GM21423 (cell line): ENCODE measurements around the gene MYCL.
"Not testable (repeated sequence)": the region's sequence is repeated elsewhere in the genome, so short reads cannot be mapped to it uniquely, and the experiment has no call there.

Experiments used
- ATAC-seq: cut with Tn5 transposase; IDR thresholded peaks from one replicate; pipeline ENCODE4 v1.9.1; 2021; ENCODE audit warnings: mild to moderate bottlenecking, moderate library complexity; ENCODE audit not compliant: unreplicated experiment

Gene MYCL

DNA sequence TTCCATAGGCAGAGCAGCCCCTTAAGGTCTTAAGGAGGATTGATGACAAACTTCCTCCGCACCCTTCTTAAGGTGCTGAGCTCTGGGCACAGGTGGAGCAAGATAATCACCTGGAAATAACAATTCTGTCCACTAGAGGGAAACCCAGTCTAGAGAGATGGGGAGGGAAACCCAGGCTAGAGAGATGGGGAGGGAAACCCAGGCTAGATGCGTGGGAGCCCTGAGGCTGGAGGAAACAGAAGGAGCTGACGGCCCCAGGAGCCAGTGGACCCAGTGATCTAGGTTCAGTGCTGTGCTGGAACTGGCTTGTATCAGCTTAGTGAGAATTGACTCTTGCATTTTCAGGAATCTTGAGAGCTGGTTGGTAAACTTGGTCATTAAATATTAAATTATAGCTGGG, 17.8 kb upstream of the MYCL start:
- ATAC-seq = no peak

DNA sequence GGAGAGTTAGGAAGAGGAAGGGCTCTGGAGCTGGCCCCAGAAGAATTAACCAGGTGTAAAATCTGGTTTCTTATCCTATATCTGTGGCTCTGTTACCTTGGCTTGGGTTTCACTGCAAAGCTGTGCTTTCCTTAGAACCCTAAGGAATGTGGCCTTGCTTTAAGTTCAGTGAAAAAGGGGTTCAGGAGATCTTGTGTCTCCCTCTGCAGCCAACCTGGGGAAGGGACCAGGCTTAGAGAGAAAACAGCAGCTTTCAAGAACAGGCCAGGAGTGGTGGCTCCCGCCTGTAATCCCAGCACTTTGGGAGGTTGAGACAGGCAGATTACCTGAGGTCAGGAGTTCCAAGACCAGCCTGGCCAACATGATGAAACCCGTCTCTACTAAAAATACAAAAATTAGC, 16.1 kb upstream of the MYCL start:
- no peak for ATAC-seq

- no peak for ATAC-seq
Measured at GRCh38 chr1:39915499-39916129, 13.9 kb upstream of the MYCL start.

GRCh38 chr1:39913136-39913535, 11.4 kb upstream of the MYCL start:
- not testable (repeated sequence) for ATAC-seq

DNA sequence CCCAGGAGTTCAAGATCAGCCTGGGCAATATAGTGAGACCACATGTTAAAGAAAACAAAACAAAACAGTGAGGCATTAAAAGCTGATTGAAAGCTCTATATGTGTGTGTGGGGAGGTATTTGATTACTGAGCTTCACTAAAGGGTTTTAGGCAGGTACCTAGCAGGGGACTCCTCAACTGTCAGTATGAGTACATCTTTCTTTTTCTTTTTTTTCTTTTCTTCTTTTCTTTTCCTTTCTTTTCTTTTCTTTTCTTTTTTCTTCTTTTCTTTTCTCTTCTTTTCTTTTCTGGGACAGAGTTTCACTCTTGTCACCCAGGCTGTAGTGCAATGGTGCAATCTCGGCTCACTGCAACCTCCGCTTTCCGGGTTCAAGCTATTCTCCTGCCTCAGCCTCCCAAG, 8.5 kb upstream of the MYCL start:
- ATAC-seq = no peak

GRCh38 chr1:39908534-39908933, 6.8 kb upstream of the MYCL start:
- no peak for ATAC-seq

GRCh38 chr1:39907528-39908453, 6.1 kb upstream of the MYCL start:
- no peak for ATAC-seq

GRCh38 chr1:39905172-39905571, 3.5 kb upstream of the MYCL start:
- ATAC-seq = no peak

DNA sequence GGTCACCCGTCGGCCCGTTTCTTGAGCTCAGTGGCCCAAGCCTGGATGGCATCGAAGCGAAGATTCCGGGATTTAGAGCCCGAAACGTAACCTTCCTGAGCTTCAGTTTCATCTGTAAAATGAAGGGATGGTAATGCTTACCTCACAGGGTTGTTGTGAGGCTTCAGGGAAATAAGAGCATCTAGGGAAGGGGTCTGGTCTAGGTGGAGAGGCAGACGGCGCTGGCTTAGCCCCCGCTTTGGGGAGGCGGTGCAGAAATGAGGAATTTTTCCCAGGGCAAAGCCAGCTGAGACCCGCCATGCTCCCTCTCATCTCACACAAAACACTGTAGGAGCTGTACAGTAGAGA, 717 bp upstream of the MYCL start:
- ATAC-seq = no peak

GRCh38 chr1:39901464-39901713, 328 bp downstream of the MYCL start:
- ATAC-seq = no peak

DNA sequence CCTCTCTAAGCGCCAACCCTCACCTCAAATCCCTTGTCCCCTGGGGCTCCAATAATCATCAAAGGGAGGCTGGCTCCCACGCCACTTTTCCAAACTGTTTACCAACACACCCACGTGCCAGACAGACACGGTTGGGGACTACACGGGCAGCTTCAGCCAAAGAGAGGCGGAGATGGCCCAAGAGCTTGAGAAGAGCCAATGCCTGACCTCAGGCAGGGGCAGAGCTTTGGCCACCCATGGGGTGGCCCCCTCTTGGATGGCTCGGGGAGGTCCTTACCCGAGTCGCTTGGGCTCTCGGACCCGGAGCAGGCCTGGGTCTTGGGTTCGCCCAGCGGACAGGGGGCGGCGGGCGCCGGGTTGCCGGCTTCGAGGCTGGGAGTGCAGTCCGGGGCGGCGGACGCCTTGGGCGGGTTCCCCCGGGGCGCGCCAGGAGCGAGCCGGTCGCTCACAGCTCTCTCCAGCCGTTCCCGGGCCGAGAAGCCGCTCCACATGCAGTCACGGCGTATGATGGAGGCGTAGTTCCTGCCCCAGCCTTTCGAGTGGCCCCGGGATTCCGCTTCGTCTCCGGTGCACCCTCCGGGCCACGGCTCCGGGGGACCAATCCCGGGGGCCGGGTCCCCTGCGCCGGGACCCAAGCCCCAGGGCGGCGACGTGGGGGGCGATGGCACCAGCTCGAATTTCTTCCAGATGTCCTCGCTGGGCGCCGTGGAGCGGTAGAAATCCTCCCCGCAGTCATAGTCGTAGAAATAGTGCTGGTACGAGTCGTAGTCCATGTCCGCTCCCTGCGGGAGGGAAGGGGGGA, 854 bp downstream of the MYCL start:
- peak; percentile 7 for ATAC-seq

- no peak for ATAC-seq
Measured at GRCh38 chr1:39899611-39900538, 1.8 kb downstream of the MYCL start.

- ATAC-seq = no peak
Measured at GRCh38 chr1:39898648-39899603, 2.8 kb downstream of the MYCL start.

DNA sequence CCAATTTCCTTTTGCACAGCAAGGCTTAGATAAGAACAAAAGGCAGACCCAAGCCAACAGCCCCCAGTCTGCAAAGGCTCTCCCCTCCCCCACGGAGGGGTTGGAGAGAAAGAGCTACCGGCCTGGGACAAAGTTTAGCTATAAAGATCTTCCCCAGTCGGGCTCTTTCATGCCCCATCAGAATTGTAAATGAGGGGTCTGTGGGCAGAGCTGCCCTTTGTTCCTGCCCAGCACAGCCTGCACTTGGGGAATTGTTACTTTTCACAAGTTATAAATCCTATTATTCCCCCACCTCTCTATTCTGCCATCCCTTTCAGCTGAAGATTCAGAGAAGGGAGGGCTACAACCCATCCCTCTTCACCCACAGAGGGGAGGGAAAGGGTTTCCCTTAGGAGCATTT, 3.5 kb downstream of the MYCL start:
- no peak for ATAC-seq

DNA sequence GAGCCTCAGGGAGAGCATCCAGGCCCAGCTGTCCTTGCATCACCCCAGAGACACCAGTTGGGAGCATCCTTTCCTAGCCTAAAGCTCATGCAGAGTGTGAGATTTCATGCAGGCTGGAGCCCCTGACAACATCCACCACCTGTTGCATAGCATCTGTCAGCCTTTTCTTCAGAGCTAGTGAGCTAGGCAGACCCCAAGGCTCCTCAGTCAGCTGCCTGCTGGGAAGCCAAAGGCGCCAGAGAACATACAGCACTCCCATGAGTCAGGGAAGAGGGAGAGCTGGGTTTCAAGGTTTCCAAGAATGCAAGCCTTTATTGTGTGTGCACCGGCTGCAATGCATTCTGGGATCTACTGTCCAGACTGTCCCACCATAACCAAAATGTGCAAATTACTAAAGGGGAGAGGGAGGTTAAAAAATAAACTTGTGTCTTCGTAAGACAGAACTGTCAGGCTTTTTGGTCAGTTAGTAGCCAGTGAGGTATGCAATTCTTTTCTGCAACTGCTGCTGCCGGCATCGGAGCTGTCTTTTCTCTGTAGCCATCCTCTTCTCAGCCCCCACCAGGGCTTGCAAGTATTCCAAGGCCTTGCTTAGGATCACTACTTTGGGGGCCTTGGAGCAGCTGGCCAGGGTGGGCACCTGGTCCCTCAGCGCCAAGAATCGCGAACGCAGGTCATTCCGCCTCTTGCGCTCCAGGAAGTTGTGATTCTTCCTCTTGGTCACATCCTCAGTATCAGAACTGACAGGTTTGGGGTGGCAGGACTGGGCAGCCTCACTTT, 4.6 kb downstream of the MYCL start:
- no peak for ATAC-seq

DNA sequence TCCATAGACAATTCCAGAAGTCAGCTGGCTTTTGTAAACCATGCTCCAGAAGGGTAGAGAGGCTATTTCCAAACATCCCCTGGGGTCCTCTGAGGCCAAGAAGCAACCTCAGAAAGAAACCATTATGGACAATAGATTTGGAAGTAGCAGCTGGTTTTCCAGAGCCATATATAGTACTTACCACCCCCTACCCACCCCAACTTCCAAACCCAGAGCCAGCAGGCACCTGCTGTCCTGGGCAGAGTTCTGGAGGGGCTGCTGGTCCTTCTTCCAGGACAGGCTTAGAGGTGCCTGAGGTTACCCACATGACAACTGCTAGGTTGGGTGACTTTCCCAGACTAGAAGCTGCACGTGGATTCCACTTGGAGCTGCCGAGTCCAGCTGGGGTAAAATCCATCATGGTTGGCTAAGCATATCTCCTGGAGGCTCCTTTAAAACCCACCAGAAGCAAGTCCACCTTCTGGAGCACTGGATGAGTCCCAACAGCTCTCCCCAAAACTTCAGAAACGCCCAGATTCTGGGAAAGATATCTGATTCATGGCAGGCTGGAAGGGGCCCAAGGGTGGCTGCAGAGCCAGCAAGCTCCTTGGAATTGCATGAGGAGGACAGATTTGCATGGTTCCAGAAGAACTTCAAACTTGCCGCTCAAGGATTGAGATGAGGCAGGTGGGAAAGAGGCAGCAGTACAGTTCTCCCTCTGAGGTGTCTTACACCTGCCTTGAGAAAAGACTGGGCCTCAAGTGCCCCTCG, 5.8 kb downstream of the MYCL start:
- ATAC-seq = no peak

DNA sequence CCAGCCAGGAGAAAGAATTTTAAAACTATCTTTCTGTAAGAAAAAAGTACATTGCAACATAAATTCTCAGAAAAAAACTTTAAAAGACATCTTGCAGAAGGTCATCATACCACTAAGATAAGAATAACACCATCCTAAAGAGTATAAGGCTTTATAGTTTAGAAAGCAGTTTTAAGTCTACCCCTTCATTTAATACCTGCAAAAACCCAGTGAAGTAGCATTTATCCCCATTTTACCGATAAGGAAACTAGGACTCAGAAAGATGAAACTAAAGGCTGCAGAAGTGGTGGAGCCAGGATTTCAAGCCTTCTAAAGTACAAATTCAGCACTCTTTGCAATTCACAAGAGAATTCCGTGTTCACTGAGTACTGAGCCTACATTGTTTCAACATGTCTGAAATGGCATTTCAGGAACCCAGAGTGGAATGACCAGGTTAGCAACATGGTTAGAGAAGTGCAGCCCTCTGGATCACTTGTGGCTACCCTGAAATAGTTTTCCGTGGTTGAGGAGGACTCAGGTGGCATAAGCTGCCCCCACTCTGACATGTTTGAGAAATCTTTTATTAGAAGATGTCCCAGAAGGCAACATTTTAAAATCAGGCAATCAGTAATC, 6.7 kb downstream of the MYCL start:
- no peak for ATAC-seq
